SK-N-SH (cell line): ENCODE measurements around the gene RFFL. TPM values are rescaled to one million over a fixed set of nuclear protein-coding genes. Genes with fewer than 3 reads are reported as not detected.
"Not testable (repeated sequence)": the region's sequence is repeated elsewhere in the genome, so short reads cannot be mapped to it uniquely, and the experiment has no call there.

Experiments
- CTCF ChIA-PET: fragments of 300-600, 350-600 bp; formaldehyde crosslinking; extraction: SDS; loops from one replicate; lab custom pipeline; 2021; lab: Yijun Ruan, JAX
- POLR2A ChIA-PET: fragments of 350-600 bp; sonication (Branson Sonifier 250); formaldehyde crosslinking; extraction: SDS; loops from one replicate; lab custom pipeline; 2020; ENCODE audit warnings: antibody characterized with exemption, inconsistent platforms; lab: Yijun Ruan, JAX
- DNase-seq: peaks from one replicate; pipeline ENCODE4 v3.0.0; 2012
- H2AFZ ChIP-seq: fragments of 200-600 bp; sonication (generic); 2 replicates; pipeline ENCODE4 v1.8.1; 2016; ENCODE audit warnings: antibody characterized with exemption, mild to moderate bottlenecking, low read depth
- H3F3A ChIP-seq: fragments of 200-600 bp; sonication (generic); replicated peaks from 2 replicates; pipeline ENCODE3; 2016; ENCODE audit warnings: antibody characterized with exemption, mild to moderate bottlenecking; ENCODE audit not compliant: insufficient read depth
- H3K27ac ChIP-seq, 2 experiments: fragments of 200-500 bp in 1 of 2; fragments of 200-600 bp in 1 of 2; sonication (Bioruptor generic) in 1 of 2; sonication (generic), shearing (Covaris generic) in 1 of 2; 2 replicates each; pipeline versions ENCODE4 v1.5.1 to v1.6.1; 2014 to 2016; ENCODE audit warnings: low read depth in 2 of 2, inconsistent platforms in 1 of 2, low read length in 1 of 2, mild to moderate bottlenecking in 1 of 2, mixed read lengths in 1 of 2
- H3K27me3 ChIP-seq: fragments of 200-600 bp; sonication (generic), shearing (Covaris generic); 2 replicates; pipeline ENCODE4 v1.6.1; 2016; ENCODE audit warnings: mixed run types; ENCODE audit not compliant: insufficient read depth
- H3K36me3 ChIP-seq, 2 experiments: fragments of 200-500 bp in 1 of 2; fragments of 200-600 bp in 1 of 2; sonication (Bioruptor generic) in 1 of 2; sonication (generic) in 1 of 2; replicated peaks in 1 of 2; 2 replicates each; pipeline versions ENCODE3 to v1.5.1; 2014 to 2016; ENCODE audit warnings: low read length in 1 of 2, mild to moderate bottlenecking in 1 of 2; ENCODE audit not compliant: insufficient read depth in 2 of 2, control insufficient read depth in 1 of 2
- H3K4me1 ChIP-seq, 2 experiments: fragments of 200-500 bp in 1 of 2; fragments of 200-600 bp in 1 of 2; sonication (Bioruptor generic) in 1 of 2; sonication (generic), shearing (Covaris generic) in 1 of 2; 2 replicates each; pipeline versions ENCODE4 v1.5.1 to v1.6.1; 2014 to 2016; ENCODE audit warnings: low read depth in 1 of 2, low read length in 1 of 2, mixed run types in 1 of 2; ENCODE audit not compliant: insufficient read depth in 2 of 2, control insufficient read depth in 1 of 2
- H3K4me2 ChIP-seq: fragments of 200-600 bp; sonication (generic), shearing (Covaris generic); 2 replicates; pipeline ENCODE4 v1.6.1; 2017; ENCODE audit warnings: mixed run types
- H3K4me3 ChIP-seq, 2 experiments: fragments of 200-500 bp in 1 of 2; fragments of 200-600 bp in 1 of 2; sonication (Bioruptor generic) in 1 of 2; sonication (generic), shearing (Covaris generic) in 1 of 2; 2 replicates each; pipeline versions ENCODE4 v1.5.1 to v1.8.1; 2014 to 2016; ENCODE audit warnings: low read depth in 2 of 2, inconsistent platforms in 1 of 2, low read length in 1 of 2, mild to moderate bottlenecking in 1 of 2, mixed read lengths in 1 of 2, moderate library complexity in 1 of 2
- H3K79me2 ChIP-seq: fragments of 200-600 bp; sonication (generic); 2 replicates; pipeline ENCODE4 v1.8.1; 2017; ENCODE audit warnings: mild to moderate bottlenecking; ENCODE audit not compliant: insufficient read depth
- H3K9ac ChIP-seq: fragments of 200-600 bp; sonication (generic); 2 replicates; pipeline ENCODE4 v1.6.1; 2017; ENCODE audit warnings: mixed run types
- H3K9me2 ChIP-seq: fragments of 200-600 bp; sonication (generic); 2 replicates; pipeline ENCODE4 v1.6.1; 2017; ENCODE audit warnings: mixed run types
- H3K9me3 ChIP-seq: fragments of 200-600 bp; sonication (generic); 2 replicates; pipeline ENCODE4 v1.6.1; 2017; ENCODE audit warnings: mixed run types, mild to moderate bottlenecking, moderate library complexity
- H4K20me1 ChIP-seq: fragments of 200-600 bp; sonication (generic); 2 replicates; pipeline ENCODE4 v1.6.1; 2017; ENCODE audit warnings: mild to moderate bottlenecking, mixed run types; ENCODE audit not compliant: insufficient read depth
- ELF1 ChIP-seq: IDR thresholded peaks from 2 replicates; pipeline ENCODE4 v1.4.0; 2012
- EP300 ChIP-seq, 2 experiments: IDR thresholded peaks; 2 replicates each; pipeline versions ENCODE4 v1.4.0 to v1.6.1; 2012; ENCODE audit warnings: borderline replicate concordance in 1 of 2, low read depth in 1 of 2, low read length in 1 of 2
- EZH2phosphoT487 ChIP-seq: fragments of 200-600 bp; sonication (generic); IDR thresholded peaks from 2 replicates; pipeline ENCODE4 v1.6.1; 2017; ENCODE audit warnings: low read depth, mixed run types, mild to moderate bottlenecking, antibody characterized with exemption, moderate library complexity, borderline replicate concordance
- FOXJ3 ChIP-seq: sonication (generic); formaldehyde crosslinking; IDR thresholded peaks from 2 replicates; pipeline ENCODE4 v1.5.1; 2020; ENCODE audit warnings: mild to moderate bottlenecking, missing genetic modification reagents
- GABPA ChIP-seq: IDR thresholded peaks from 2 replicates; pipeline ENCODE4 v1.4.0; 2012; ENCODE audit warnings: low read depth, mild to moderate bottlenecking
- GATA2 ChIP-seq: sonication (generic); formaldehyde crosslinking; IDR thresholded peaks from 2 replicates; pipeline ENCODE4 v1.5.0; 2020; ENCODE audit warnings: mild to moderate bottlenecking, missing genetic modification reagents
- IRF3 ChIP-seq: fragments of 150-350 bp; IDR thresholded peaks from 2 replicates; pipeline ENCODE4 v1.6.1; 2016; ENCODE audit warnings: mild to moderate bottlenecking, low read depth, low read length
- JUND ChIP-seq: IDR thresholded peaks from 2 replicates; pipeline ENCODE4 v1.4.0; 2012
- MEF2A ChIP-seq: IDR thresholded peaks from 2 replicates; pipeline ENCODE4 v1.4.0; 2012; ENCODE audit warnings: low read depth, borderline replicate concordance
- MXI1 ChIP-seq: IDR thresholded peaks from 2 replicates; pipeline ENCODE4 v1.6.1; 2012; ENCODE audit warnings: mild to moderate bottlenecking, low read depth, low read length, improper control_type of control experiment
- NFIC ChIP-seq: IDR thresholded peaks from 2 replicates; pipeline ENCODE4 v1.4.0; 2012; ENCODE audit warnings: borderline replicate concordance
- NRF1 ChIP-seq: IDR thresholded peaks from 2 replicates; pipeline ENCODE4 v1.6.1; 2012; ENCODE audit warnings: low read depth, mild to moderate bottlenecking, low read length
- RAD21 ChIP-seq: IDR thresholded peaks from 2 replicates; pipeline ENCODE4 v1.6.1; 2012; ENCODE audit warnings: mild to moderate bottlenecking, low read length
- RFX5 ChIP-seq: IDR thresholded peaks from 2 replicates; pipeline ENCODE4 v1.6.1; 2012; ENCODE audit warnings: mild to moderate bottlenecking, improper control_type of control experiment, low read length
- RXRA ChIP-seq: IDR thresholded peaks from 2 replicates; pipeline ENCODE4 v1.4.0; 2012; ENCODE audit warnings: low read depth, mild to moderate bottlenecking, borderline replicate concordance
- SIN3A ChIP-seq: IDR thresholded peaks from 2 replicates; pipeline ENCODE4 v1.6.1; 2012; ENCODE audit warnings: low read depth, mild to moderate bottlenecking, low read length, moderate library complexity, borderline replicate concordance
- SMC3 ChIP-seq: IDR thresholded peaks from 2 replicates; pipeline ENCODE4 v1.6.1; 2012; ENCODE audit warnings: low read depth, low read length, improper control_type of control experiment
- TCF12 ChIP-seq: IDR thresholded peaks from 2 replicates; pipeline ENCODE4 v1.4.0; 2012
- USF1 ChIP-seq: IDR thresholded peaks from 2 replicates; pipeline ENCODE4 v1.4.0; 2012; ENCODE audit warnings: low read depth, borderline replicate concordance
- YY1 ChIP-seq: IDR thresholded peaks from 2 replicates; pipeline ENCODE4 v1.4.0; 2012; ENCODE audit warnings: low read depth, mild to moderate bottlenecking
- WGBS: methylation state at CpG from one replicate; pipeline ENCODE4 v1.1.6; 2017; ENCODE audit warnings: low lambda C conversion rate; 5-methylcytosine and 5-hydroxymethylcytosine counted together
- polyA plus RNA-seq, 3 experiments: library from polyadenylated mRNA; depleted of rRNA; stranded (reverse); fragments of >200 nt; gene quantifications; 2 replicates each; pipeline ENCODE4 v1.2.3, GENCODE V29; 2012
- TF ChIP-seq, protein P1 (sequence below): fragments of 150-350 bp; IDR thresholded peaks from 2 replicates; pipeline ENCODE4 v1.6.1; 2017; ENCODE audit warnings: antibody characterized with exemption, low read length, low read depth, borderline replicate concordance

Gene RFFL
- polyA plus RNA-seq, 1 of the 3 experiments (the other 2 are of a cell fraction): 10.1 TPM

GRCh38 chr17:35046740-35047283, 16.7 kb downstream of the RFFL start:
- TF ChIP-seq ELF1 (no peak), NRF1 (no peak), FOXJ3 (CRISPR knock-in tag) (no peak), SMC3 (no peak), NFIC (no peak), SIN3A (no peak), MEF2A (no peak), GABPA (no peak), IRF3 (no peak), EP300 (IDR thresholded peaks at IDR 0.05; ENCODE audit: borderline replicate concordance in 1 of 2, low read depth in 1 of 2, low read length in 1 of 2) (no peak), TCF12 (peak; percentile 14), RXRA (no peak), GATA2 (CRISPR knock-in tag) (0 out of 2 replicates have a peak, but pooled peaks have one; percentile 15), MXI1 (no peak), EZH2phosphoT487 (no peak), RFX5 (no peak)
- TF ChIP-seq, all 33 proteins: peak for 2
- 24% methylated on average over 5 of the region's 5 CpGs for WGBS
- ChIA-PET POLR2A (no interaction called here), CTCF (no interaction called here)
- peaks cover 43% of the 10 kb centered on the region for H3K79me2 ChIP-seq
- peak overlapping the region; percentile 55 for H3K4me2 ChIP-seq
- H3K9me3 ChIP-seq: no peaks in the 10 kb centered on the region
- peak; percentile 54 for DNase-seq
- H3K36me3 ChIP-seq: no peaks in the 10 kb centered on the region
- H3K4me3 ChIP-seq: peak overlapping the region; percentile 9 to 40; a peak in 2 of 4 replicates
- peak overlapping the region in 1 of 2 experiments; percentile 54; a peak in 2 of 4 replicates for H3K27ac ChIP-seq
- 0 out of 2 replicates have a peak, but pooled peaks cover 6% of the 10 kb centered on the region for H4K20me1 ChIP-seq
- no peaks in the 10 kb centered on the region for H3K27me3 ChIP-seq
- H3K9ac ChIP-seq: peak overlapping the region; percentile 10; the same call in 1 of the 2 replicates
- peaks cover 3 to 16% of the 10 kb centered on the region in 2 experiments; a peak in 2 of 4 replicates for H3K4me1 ChIP-seq
- no peak overlapping the region for H2AFZ ChIP-seq
- H3K9me2 ChIP-seq: no peaks in the 10 kb centered on the region
- peaks cover 22% of the 10 kb centered on the region for H3F3A ChIP-seq

- H2AFZ ChIP-seq: no peak overlapping the region
- peak overlapping the region; percentile 10; the same call in 1 of the 2 replicates for H3K9ac ChIP-seq
- no peaks in the 10 kb centered on the region for H3K9me2 ChIP-seq
- no peaks in the 10 kb centered on the region for H3K27me3 ChIP-seq
- peaks cover 3 to 16% of the 10 kb centered on the region in 2 experiments; a peak in 2 of 4 replicates for H3K4me1 ChIP-seq
- H3K27ac ChIP-seq: peak overlapping the region in 1 of 2 experiments; percentile 54; a peak in 1 of 4 replicates
- H3K36me3 ChIP-seq: no peaks in the 10 kb centered on the region
- DNase-seq: no peak
- WGBS: 89% methylated on average over 4 of the region's 4 CpGs
- TF ChIP-seq YY1 (no peak), MEF2A (no peak), NRF1 (no peak), FOXJ3 (CRISPR knock-in tag) (no peak), NFIC (no peak), TCF12 (no peak), RFX5 (no peak), RAD21 (no peak), USF1 (no peak), JUND (no peak), GATA2 (CRISPR knock-in tag) (no peak)
- TF ChIP-seq, protein P1, sequence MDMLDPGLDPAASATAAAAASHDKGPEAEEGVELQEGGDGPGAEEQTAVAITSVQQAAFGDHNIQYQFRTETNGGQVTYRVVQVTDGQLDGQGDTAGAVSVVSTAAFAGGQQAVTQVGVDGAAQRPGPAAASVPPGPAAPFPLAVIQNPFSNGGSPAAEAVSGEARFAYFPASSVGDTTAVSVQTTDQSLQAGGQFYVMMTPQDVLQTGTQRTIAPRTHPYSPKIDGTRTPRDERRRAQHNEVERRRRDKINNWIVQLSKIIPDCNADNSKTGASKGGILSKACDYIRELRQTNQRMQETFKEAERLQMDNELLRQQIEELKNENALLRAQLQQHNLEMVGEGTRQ: no peak
- no peaks in the 10 kb centered on the region for H3K9me3 ChIP-seq
- H3K79me2 ChIP-seq: peaks cover 41% of the 10 kb centered on the region
- peaks cover 16% of the 10 kb centered on the region for H3F3A ChIP-seq
- ChIA-PET POLR2A (no interaction called here), CTCF (no interaction called here)
- H3K4me2 ChIP-seq: peak overlapping the region; percentile 55
- 0 out of 2 replicates have a peak, but pooled peaks cover 6% of the 10 kb centered on the region for H4K20me1 ChIP-seq
- peak overlapping the region in 1 of 2 experiments; percentile 40; a peak in 3 of 4 replicates for H3K4me3 ChIP-seq
Observed at GRCh38 chr17:35046245-35046644, 17.3 kb downstream of the RFFL start.

DNA sequence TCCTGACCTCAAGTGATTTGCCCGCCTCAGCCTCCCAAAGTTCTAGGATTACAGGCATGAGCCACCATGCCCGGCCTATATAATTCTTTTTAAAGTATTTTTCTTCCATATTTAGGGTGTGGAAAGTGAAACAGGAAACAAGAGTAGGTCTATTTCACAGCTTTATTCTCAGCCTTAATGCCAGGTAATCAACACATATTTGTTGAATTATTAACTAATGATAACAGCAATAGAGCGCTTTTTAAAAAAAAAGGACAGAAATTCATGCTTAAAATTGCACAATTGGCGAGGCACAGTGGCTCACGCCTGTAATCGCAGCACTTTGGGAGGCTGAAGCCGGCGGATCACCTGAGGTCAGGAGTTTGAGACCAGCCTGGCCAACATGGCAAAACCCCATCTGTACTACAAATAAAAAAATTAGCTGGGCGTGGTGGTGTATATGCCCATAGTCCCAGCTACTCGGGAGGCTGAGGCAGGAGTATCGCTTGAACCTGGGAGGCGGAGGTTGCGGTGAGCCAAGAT, 18.0 kb downstream of the RFFL start:
- H3K4me2 ChIP-seq, H4K20me1 ChIP-seq, H3K9me3 ChIP-seq, H3K4me3 ChIP-seq, H3K27ac ChIP-seq, H3K27me3 ChIP-seq, H3K36me3 ChIP-seq, DNase-seq, H2AFZ ChIP-seq, H3K9me2 ChIP-seq, POLR2A ChIA-PET, H3K9ac ChIP-seq: not testable (repeated sequence)
- peaks cover 38% of the 10 kb centered on the region for H3K79me2 ChIP-seq
- CTCF ChIA-PET: interaction anchor here (1.0 kb wide), 1 partner anchor 12 kb away, joined by 3 read pairs; no protein-coding TSS in a partner anchor
- WGBS: 97% methylated on average over 13 of the region's 13 CpGs
- H3K4me1 ChIP-seq: peaks cover 3 to 16% of the 10 kb centered on the region in 2 experiments; a peak in 2 of 4 replicates
- H3F3A ChIP-seq: peaks cover 15% of the 10 kb centered on the region
